Natural killer cell (primary cell): ENCODE data around the gene CCDC74A. TPM values are rescaled to one million over a fixed set of nuclear protein-coding genes. Genes with fewer than 3 reads are reported as not detected.

Experiments used
- ATAC-seq, 3 donors: fragments of 150-1000 bp in 2 of 3; fragments of 200-7000 bp in 1 of 3; cut with Tn5 transposase; 1 replicate in 1 of 3; 2 replicates in 2 of 3; pipeline ENCODE4 v1.10.0; 2021; ENCODE audit warnings: mild to moderate bottlenecking in 2 of 3, moderate library complexity in 2 of 3
- DNase-seq, 2 donors: peaks; one replicate each; pipeline versions ENCODE4 v3.0.0 to v3.0.0-alpha.2; 2013 to 2021; ENCODE audit warnings: mixed read lengths in 1 of 2
- H3K27ac ChIP-seq: one replicate; pipeline ENCODE4 v1.5.1; 2013; ENCODE audit warnings: mild to moderate bottlenecking, low read length
- H3K27me3 ChIP-seq: one replicate; pipeline ENCODE4 v1.6.1; 2013; ENCODE audit warnings: low read length; ENCODE audit not compliant: control insufficient read depth, insufficient read depth
- H3K36me3 ChIP-seq: one replicate; pipeline ENCODE4 v1.6.1; 2013; ENCODE audit warnings: low read length; ENCODE audit not compliant: control insufficient read depth, insufficient read depth
- H3K4me1 ChIP-seq: one replicate; pipeline ENCODE4 v1.6.1; 2013; ENCODE audit warnings: low read length; ENCODE audit not compliant: control insufficient read depth, insufficient read depth
- H3K4me3 ChIP-seq: one replicate; pipeline ENCODE4 v1.5.1; 2013; ENCODE audit warnings: low read length
- H3K9me3 ChIP-seq: one replicate; pipeline ENCODE4 v1.6.1; 2013; ENCODE audit warnings: low read length; ENCODE audit not compliant: control insufficient read depth, insufficient read depth
- H3K27ac Mint-ChIP-seq, 2 donors: one replicate each; pipeline ENCODE4 v1.8.0; 2022; ENCODE audit warnings: mild to moderate bottlenecking in 2 of 2, mixed read lengths in 2 of 2, moderate library complexity in 1 of 2
- H3K27me3 Mint-ChIP-seq, 2 donors: one replicate each; pipeline ENCODE4 v1.8.0; 2022; ENCODE audit warnings: low read depth in 2 of 2, mixed read lengths in 2 of 2
- H3K36me3 Mint-ChIP-seq: one replicate; pipeline ENCODE4 v1.8.0; 2022; ENCODE audit warnings: mixed read lengths
- H3K4me1 Mint-ChIP-seq, 2 donors: one replicate each; pipeline ENCODE4 v1.8.0; 2022; ENCODE audit warnings: mixed read lengths in 2 of 2
- H3K4me3 Mint-ChIP-seq: one replicate; pipeline ENCODE4 v1.8.0; 2022; ENCODE audit warnings: mild to moderate bottlenecking, moderate library complexity, mixed read lengths
- H3K9me3 Mint-ChIP-seq, 2 donors: one replicate each; pipeline ENCODE4 v1.8.0; 2022; ENCODE audit warnings: mixed read lengths in 2 of 2
- WGBS: methylation state at CpG from one replicate; pipeline ENCODE4 v1.1.7; 2013; ENCODE audit warnings: missing lambda C conversion rate; ENCODE audit not compliant: insufficient coverage; 5-methylcytosine and 5-hydroxymethylcytosine counted together
- intact Hi-C: fragments of 100-400 bp; cut with micrococcal nuclease; formaldehyde crosslinking; loops from one replicate; pipeline ENCODE4 v1.14.2; 2022
- total RNA-seq, 4 donors: library from RNA; stranded (reverse); fragments of 120-200 nt in 1 of 4; gene quantifications; one replicate each; pipeline versions ENCODE4 v1.2.3 to v1.2.4, GENCODE V29; 2013 to 2022
- TF ChIP-seq, protein P1 (sequence below): fragments of 200-600 bp; IDR thresholded peaks from one replicate; pipeline ENCODE4 v1.8.0; 2022; ENCODE audit warnings: antibody characterized with exemption

Gene CCDC74A
- total RNA-seq, 3 donors from 2014 or later (not counting 1 experiment from before 2014, with no cell fraction given), result 0.95 to 1.5 (median 1.4) TPM

DNA sequence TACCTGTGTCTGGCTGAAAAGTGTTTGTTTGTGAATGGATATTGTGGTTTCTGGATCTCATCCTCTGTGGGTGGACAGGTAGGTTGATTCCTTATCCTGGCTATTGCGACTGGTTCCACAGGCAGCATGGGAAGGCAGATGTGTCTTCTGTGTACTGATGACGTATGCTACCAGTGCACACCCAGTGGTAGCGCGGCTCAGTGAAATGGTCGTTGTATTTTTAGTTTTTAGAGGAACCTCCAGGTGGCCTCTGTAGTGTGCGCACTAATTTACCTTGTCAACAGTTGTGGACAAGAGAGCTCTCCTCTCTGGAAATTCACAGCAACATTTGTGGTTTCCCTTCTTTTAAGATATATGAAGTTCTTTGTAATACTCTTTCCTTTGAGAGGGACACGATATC, 52.5 kb downstream of the CCDC74A start:
- no peak overlapping the region for H3K4me3 Mint-ChIP-seq
- H3K9me3 Mint-ChIP-seq, result no peaks in the 10 kb centered on the region
- 84% methylated on average over 6 of the region's 7 CpGs for WGBS
- H3K4me3 ChIP-seq, result no peak overlapping the region
- no peak overlapping the region for H3K27ac Mint-ChIP-seq
- H3K9me3 ChIP-seq, result no peaks in the 10 kb centered on the region
- DNase-seq (no peak), ATAC-seq (no peak)
- no peaks in the 10 kb centered on the region for H3K36me3 ChIP-seq
- no peak overlapping the region for H3K27ac ChIP-seq
- TF ChIP-seq, protein P1, sequence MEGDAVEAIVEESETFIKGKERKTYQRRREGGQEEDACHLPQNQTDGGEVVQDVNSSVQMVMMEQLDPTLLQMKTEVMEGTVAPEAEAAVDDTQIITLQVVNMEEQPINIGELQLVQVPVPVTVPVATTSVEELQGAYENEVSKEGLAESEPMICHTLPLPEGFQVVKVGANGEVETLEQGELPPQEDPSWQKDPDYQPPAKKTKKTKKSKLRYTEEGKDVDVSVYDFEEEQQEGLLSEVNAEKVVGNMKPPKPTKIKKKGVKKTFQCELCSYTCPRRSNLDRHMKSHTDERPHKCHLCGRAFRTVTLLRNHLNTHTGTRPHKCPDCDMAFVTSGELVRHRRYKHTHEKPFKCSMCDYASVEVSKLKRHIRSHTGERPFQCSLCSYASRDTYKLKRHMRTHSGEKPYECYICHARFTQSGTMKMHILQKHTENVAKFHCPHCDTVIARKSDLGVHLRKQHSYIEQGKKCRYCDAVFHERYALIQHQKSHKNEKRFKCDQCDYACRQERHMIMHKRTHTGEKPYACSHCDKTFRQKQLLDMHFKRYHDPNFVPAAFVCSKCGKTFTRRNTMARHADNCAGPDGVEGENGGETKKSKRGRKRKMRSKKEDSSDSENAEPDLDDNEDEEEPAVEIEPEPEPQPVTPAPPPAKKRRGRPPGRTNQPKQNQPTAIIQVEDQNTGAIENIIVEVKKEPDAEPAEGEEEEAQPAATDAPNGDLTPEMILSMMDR, result no peak
- H3K36me3 Mint-ChIP-seq, result no peaks in the 10 kb centered on the region
- H3K4me1 ChIP-seq, result no peaks in the 10 kb centered on the region
- H3K4me1 Mint-ChIP-seq, result no peaks in the 10 kb centered on the region
- H3K27me3 ChIP-seq, result no peaks in the 10 kb centered on the region
- intact Hi-C loops, result no loop called here
- H3K27me3 Mint-ChIP-seq, result peaks cover 15 to 81% of the 10 kb centered on the region in 2 donors

Other genes with a start within 250 kb of the CCDC74A start
- gene RAB6D, start 163.7 kb upstream of the CCDC74A start, total RNA-seq, result not detected
- gene TUBA3D, start 51.8 kb upstream of the CCDC74A start, total RNA-seq, result not detected
- gene MZT2A, start 35.5 kb upstream of the CCDC74A start, total RNA-seq, result 10 to 100 TPM; 37.7 to 47.0 (median 42.5) TPM